Activated CD4-positive, alpha-beta T cell treated with anti-CD3 and anti-CD28 coated beads, Interleukin-2, amount 50 U/mL, for 16 hours (primary cell): ENCODE results near the gene FTCDNL1.

Source experiments
- DNase-seq: peaks from one replicate; pipeline ENCODE4 v3.0.0-alpha.2; 2020

The FTCDNL1 gene

GRCh38 chr2:199841409-199841808 is 9.6 kb downstream of the FTCDNL1 start:
- no peak for DNase-seq

- no peak for DNase-seq
These were observed 12.6 kb downstream of the FTCDNL1 start for GRCh38 chr2:199838399-199838798.

DNA sequence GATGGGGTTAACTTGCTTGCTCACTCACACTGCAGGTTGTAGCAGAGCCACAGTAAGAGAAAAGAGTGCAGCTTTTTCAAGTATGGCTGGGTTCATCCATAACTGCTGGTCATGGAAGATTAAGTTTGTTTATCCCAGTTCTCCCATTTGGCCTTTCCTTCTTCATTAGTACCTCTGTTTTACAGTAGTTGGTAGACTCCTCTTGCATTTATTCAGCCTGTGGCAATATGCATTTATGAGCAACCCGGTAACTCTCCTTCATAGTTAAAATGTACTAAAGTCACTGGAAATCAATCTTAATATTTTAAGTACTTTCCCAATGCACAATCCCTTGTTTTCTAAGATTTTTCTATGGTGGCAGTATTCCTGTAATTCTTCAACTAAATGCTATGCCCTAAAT is 14.0 kb downstream of the FTCDNL1 start:
- DNase-seq, result no peak

GRCh38 chr2:199833525-199833924 is 17.5 kb downstream of the FTCDNL1 start:
- DNase-seq, result no peak

DNA sequence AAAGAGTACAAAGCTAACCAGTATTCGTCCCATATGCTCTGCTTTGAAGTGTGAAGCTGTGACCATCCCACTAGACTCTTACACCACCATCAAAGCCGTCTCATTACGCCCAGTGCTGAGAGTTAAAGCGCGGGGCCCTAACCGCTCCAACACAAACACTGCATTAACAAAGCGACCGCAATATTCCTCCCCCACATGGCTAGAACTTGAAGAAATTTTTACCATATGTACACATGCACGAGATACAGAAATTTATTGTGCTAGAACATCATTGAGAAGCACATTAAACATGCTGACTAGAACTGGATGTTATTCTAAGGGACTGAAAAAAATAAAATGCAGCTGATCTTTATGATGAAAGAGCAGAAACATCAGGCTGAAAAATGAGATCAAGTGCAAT is 20.5 kb downstream of the FTCDNL1 start:
- no peak for DNase-seq

GRCh38 chr2:199829628-199830027 is 21.4 kb downstream of the FTCDNL1 start:
- no peak for DNase-seq

- no peak for DNase-seq
These were observed 31.2 kb downstream of the FTCDNL1 start for GRCh38 chr2:199819746-199820145.

DNA sequence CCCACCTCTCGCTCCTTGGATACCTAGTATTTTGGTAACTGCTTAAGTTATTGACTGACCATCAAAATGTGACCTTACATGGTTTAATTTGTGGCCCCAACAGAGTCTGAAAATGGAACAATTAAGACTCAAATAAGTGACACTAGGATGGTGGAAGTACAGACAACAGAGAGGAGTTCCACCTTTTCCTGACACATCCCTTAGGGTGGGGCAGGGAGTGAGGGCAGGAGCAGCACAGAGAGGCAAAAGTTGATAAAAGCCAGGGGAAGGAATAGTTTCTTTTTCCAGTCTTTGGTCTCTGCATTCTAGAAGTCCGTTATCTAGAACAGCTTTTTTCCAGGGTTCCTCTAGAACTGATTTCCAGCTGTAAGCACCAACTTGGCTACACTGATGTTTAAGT is 32.2 kb downstream of the FTCDNL1 start:
- DNase-seq, result no peak

DNA sequence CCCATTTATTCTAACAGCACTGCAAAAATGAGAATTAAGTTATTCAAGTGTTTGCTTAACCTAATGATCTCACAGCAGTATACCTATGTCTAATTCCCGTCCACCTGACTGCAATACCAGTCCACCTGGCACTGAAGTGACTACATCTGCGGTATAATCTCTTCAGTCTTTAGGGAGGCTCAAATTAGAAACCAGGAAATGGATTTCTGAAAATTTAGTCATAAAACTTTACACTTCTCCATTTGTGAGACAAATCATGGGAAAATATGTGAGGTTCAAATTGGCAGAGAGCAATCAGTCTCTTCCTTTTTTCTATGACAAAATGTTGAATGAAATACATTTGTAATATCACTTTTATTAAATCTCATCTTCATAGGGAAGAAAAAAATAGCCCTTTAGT is 33.0 kb downstream of the FTCDNL1 start:
- DNase-seq, result no peak

GRCh38 chr2:199814817-199815211 is 36.2 kb downstream of the FTCDNL1 start:
- DNase-seq, result no peak

DNA sequence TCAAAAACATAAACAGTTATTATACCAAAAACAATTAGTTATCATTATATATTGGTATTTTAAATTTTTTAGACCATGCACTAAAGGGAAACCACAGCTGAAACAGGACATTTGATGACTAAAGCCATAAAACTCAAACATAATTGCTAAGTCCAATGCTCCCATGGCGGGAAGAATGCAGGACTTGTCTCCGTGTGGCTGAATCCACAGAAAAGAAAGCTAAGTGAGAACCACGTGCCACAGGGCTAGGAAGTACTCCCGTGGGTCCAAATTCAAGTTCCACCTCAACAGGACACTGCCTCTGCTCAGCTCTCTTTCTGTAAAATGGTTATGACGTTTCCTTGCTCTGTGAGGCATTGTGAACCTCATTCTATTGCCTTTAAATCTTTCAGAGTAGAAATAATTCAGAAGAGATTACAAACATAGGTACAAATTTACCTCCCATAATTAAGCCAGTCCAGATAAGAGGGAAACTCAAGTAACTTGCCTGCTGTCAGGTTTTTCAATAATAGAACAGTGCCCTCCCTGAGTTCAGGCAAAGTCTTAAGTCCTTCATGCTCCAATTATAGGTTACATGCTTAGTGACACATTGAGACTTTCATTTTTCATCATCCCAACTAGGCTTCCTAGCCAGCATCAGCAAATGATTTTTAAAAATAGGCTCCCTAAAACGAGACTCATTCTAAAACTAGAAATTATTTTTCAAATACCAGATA is 36.7 kb downstream of the FTCDNL1 start:
- no peak for DNase-seq

DNA sequence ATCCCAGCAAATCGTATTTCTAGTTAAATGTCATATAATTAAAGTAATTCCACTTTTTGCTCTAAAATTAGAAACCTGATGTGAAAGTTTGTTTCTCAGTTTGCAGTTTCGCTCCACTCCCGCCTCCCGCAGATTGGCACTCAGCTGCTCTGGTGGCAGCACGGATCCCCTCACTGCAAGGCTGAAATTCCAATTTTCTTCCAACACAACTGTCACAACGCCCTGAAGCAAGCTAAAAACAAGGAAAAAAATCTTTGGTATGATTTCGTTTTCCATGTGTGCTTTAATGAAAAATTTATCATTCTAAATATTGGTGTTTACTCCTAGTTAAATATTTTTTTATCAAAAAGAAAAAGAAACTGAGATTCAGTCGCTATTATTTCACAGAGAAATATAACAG is 38.5 kb downstream of the FTCDNL1 start:
- DNase-seq, result no peak

GRCh38 chr2:199811346-199811745 is 39.6 kb downstream of the FTCDNL1 start:
- no peak for DNase-seq

GRCh38 chr2:199810422-199811171 is 40.4 kb downstream of the FTCDNL1 start:
- DNase-seq, result no peak

- DNase-seq, result no peak
These were observed 43.0 kb downstream of the FTCDNL1 start for GRCh38 chr2:199807966-199808365.

DNA sequence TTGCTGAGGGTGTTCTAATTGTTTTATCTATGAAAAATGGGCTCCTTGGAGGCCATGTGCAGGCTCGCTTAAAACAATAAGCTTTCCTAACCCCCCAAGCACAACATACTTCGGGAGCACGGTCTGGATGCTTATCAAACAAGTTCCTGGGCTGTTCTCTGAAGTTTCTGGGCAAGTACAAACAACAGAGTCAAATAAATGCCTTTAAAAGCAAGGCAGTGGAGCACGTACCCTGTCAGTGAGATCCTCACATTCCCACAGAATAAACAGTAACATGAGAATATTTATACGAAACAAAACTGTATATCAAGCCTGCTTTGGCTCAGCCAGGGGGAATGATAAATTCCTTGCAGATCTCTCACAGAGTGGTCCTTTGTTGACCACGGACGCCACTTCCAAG is 44.8 kb downstream of the FTCDNL1 start:
- DNase-seq, result no peak

GRCh38 chr2:199804831-199805230 is 46.2 kb downstream of the FTCDNL1 start:
- no peak for DNase-seq

DNA sequence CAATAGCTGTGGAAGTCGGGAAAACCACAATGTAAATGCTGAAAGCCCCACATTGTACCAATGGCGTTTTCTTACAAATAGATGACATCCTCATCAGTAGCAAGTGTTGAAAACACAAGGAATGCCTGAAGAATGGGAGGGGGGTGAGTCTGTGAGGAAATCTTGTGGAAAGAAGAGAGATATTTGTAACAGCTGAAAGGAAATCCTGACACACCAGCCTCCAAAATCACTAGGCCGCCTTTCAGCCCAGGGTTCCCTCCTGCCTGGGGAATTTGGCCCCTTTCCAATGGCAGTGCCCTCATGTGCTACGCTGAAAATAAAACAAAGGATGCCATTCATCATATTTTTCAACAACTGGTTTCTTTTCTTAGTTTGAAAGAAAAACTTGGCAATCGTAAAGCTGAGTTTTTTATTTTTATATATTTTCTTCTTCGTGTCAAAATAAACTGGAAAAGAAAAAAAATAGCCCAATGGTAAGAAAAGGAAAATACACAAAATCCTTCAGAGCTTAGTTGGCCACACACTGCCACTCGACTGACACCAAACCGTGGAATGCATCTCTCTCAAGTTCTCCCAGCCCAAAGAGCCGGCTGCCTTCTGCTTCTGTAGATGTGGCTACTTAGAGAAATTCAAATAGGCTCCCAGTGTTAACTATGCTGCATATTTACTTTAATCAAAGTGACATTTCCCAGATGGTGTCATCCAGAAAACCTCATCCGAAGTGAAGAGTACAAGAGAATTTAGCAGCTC is 52.0 kb downstream of the FTCDNL1 start:
- no peak for DNase-seq

DNA sequence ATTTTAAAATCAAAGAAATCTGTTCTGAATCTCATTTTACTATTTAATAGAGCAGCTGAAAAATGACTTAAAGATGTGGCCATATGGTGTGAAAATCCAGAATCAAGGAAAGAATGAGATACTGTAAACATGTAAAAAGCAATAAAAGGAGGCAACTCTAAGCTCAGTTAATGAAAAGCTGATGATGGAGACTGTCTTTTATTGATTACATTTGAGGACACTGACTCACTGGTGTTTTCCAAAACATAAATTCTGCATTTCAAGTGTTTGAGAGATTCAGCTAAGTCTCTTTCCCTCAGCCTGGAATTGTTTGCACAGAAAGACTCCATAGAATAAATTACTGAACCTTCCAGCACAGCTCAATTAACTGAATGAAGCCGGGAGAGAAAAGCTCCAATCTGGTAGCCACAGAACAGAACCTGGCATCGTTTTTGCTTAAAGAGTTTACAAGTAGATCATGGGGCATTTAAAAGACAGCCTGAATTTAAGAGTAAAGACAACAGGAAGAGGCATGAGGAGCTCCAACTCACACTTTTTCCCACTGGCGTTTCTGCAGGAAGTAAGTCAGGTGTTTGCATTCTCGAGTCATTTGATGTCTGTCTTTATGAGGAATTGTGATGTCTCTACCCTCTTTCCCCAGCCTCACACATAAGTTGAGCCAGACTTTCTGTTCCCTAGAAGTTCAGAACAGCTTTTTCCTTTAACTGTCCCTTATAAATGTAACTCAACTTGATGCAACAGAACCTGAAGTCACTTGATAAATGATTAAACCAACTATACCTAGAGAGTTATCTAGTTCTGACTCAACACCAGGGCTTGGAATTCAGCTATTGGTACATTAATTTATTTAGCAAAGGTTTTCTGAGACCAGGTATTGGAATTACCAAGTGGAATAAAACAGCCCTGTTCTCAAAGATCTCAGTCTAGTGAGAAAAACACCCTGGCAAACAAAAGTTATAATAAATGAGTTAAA is 53.3 kb downstream of the FTCDNL1 start:
- DNase-seq, result no peak

DNA sequence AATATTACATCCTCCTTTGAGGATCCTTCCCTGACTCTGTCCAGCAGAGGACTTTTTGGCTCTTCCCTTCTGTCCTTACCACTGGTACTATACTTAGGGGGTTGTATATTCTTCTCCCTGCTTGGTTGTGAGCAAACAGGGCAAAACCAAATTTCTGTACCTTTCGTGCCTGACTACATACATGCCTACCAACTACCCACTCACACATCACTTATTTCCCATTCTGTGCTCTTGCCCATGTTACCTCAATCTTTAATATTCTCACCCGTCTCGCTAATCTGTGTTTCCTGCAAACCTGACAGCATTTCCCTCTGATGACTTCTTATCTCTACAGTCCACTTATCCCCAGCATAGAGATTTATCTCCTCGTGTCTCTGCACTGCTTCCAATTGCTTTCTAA is 58.6 kb downstream of the FTCDNL1 start:
- DNase-seq, result no peak

- no peak for DNase-seq
These were observed 59.7 kb downstream of the FTCDNL1 start for GRCh38 chr2:199791326-199791725.

DNA sequence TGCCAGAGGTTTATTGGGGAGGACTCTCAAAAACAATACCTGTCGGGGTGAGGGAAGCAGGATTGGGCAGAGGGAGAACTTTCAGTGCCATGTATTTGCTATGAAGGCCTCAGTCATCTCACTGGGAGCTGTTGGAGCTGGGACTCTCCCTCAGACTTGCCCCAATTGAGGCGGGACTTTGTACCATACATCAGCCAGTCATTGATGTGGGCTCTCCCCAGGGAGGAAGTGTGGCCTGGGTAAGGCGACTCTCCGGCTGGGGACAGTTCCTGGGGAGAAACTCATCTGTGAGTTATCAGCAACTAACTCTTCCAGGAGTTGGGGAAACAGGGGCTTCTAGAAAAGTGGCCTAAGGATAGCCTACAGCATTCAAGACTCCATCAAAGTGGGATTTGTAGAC is 66.5 kb downstream of the FTCDNL1 start:
- DNase-seq, result no peak

GRCh38 chr2:199779589-199779988 is 71.4 kb downstream of the FTCDNL1 start:
- DNase-seq, result no peak
